Transverse colon (tissue), 3 donors: ENCODE measurements around the gene KCNH2.

ENCODE experiments used
- POLR2A ChIP-seq: fragments of 450-650 bp; IDR thresholded peaks from one replicate; pipeline ENCODE4 v1.6.1; 2016; ENCODE audit warnings: antibody characterized with exemption, mild to moderate bottlenecking, moderate library complexity
- TF ChIP-seq, protein P1 (sequence below), 5 experiments: fragments of 200-600 bp in 3 of 5; fragments of 450-650 bp in 2 of 5; sonication (generic) in 3 of 5; IDR thresholded peaks; 1 replicate in 2 of 5; 2 replicates in 3 of 5; pipeline ENCODE4 v1.5.1; 2016 to 2017; ENCODE audit warnings: antibody characterized with exemption in 5 of 5, inconsistent platforms in 3 of 5, mild to moderate bottlenecking in 2 of 5, moderate library complexity in 1 of 5

- TF ChIP-seq, protein P1, sequence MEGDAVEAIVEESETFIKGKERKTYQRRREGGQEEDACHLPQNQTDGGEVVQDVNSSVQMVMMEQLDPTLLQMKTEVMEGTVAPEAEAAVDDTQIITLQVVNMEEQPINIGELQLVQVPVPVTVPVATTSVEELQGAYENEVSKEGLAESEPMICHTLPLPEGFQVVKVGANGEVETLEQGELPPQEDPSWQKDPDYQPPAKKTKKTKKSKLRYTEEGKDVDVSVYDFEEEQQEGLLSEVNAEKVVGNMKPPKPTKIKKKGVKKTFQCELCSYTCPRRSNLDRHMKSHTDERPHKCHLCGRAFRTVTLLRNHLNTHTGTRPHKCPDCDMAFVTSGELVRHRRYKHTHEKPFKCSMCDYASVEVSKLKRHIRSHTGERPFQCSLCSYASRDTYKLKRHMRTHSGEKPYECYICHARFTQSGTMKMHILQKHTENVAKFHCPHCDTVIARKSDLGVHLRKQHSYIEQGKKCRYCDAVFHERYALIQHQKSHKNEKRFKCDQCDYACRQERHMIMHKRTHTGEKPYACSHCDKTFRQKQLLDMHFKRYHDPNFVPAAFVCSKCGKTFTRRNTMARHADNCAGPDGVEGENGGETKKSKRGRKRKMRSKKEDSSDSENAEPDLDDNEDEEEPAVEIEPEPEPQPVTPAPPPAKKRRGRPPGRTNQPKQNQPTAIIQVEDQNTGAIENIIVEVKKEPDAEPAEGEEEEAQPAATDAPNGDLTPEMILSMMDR (IDR thresholded peaks at IDR 0.05): no peak
- TF ChIP-seq POLR2A: no peak
Observed at GRCh38 chr7:150972023-150972468, 6.1 kb downstream of the KCNH2 start.
